Stomach smooth muscle (tissue), 2 donors: Measurements from ENCODE around the gene LRRC45.
"Not testable (repeated sequence)": the region's sequence is repeated elsewhere in the genome, so short reads cannot be mapped to it uniquely, and the experiment has no call there.

Experiments
- H3K27ac ChIP-seq: one replicate; pipeline ENCODE4 v1.7.0; 2013; ENCODE audit warnings: mild to moderate bottlenecking, low read length, inconsistent platforms
- H3K27me3 ChIP-seq, 2 donors: one replicate each; pipeline ENCODE4 v1.7.0; 2013; ENCODE audit warnings: low read length in 2 of 2; ENCODE audit not compliant: insufficient read depth in 2 of 2, control insufficient read depth in 1 of 2
- H3K36me3 ChIP-seq, 2 donors: one replicate each; pipeline ENCODE4 v1.7.0; 2013; ENCODE audit warnings: low read length in 2 of 2; ENCODE audit not compliant: control insufficient read depth in 2 of 2, insufficient read depth in 2 of 2
- H3K4me1 ChIP-seq: one replicate; pipeline ENCODE4 v1.7.0; 2013; ENCODE audit warnings: low read length; ENCODE audit not compliant: control insufficient read depth, insufficient read depth
- H3K4me3 ChIP-seq, 2 donors: one replicate each; pipeline ENCODE4 v1.7.0; 2013; ENCODE audit warnings: low read length in 2 of 2
- H3K9ac ChIP-seq, 2 donors: one replicate each; pipeline ENCODE4 v1.7.0; 2013; ENCODE audit warnings: low read length in 2 of 2, mild to moderate bottlenecking in 1 of 2
- H3K9me3 ChIP-seq, 2 donors: one replicate each; pipeline ENCODE4 v1.7.0; 2013; ENCODE audit warnings: low read length in 2 of 2; ENCODE audit not compliant: control insufficient read depth in 2 of 2
- donor health status: healthy.
- donor health status: Pancreatic carcinoma.

The LRRC45 gene

DNA sequence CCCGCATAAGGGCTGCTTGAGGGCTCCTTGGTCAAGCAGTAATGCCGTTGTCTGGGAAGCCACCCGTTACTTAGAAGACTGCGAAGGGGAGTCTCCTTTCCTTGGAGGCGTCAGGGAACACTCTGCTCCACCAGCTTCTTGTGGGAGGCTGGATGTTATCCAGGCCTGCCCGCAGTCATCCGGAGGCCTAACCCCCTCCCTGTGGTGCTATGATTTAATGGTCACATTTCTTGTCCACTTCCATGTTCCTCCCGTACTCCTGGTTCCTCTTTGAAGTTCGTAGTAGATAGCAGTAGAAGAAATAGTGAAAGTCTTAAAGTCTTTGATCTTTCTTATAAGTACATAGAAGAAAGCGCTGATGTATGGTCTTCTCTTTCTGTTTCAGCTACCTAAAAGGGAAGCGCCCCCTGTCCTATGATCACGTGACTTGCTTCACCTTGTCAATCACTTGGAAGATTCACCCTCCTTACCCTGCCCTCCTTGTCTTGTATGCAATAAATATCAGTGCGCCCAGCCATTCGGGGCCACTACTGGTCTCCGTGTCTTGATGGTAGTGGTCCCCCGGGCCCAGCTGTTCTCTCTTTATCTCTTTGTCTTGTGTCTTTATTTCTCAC, 15.8 kb downstream of the LRRC45 start:
- H3K4me1 ChIP-seq, result peaks cover 25% of the 10 kb centered on the region
- not testable (repeated sequence) for H3K9me3 ChIP-seq, H3K9ac ChIP-seq, H3K4me3 ChIP-seq, H3K36me3 ChIP-seq, H3K27me3 ChIP-seq, H3K27ac ChIP-seq

DNA sequence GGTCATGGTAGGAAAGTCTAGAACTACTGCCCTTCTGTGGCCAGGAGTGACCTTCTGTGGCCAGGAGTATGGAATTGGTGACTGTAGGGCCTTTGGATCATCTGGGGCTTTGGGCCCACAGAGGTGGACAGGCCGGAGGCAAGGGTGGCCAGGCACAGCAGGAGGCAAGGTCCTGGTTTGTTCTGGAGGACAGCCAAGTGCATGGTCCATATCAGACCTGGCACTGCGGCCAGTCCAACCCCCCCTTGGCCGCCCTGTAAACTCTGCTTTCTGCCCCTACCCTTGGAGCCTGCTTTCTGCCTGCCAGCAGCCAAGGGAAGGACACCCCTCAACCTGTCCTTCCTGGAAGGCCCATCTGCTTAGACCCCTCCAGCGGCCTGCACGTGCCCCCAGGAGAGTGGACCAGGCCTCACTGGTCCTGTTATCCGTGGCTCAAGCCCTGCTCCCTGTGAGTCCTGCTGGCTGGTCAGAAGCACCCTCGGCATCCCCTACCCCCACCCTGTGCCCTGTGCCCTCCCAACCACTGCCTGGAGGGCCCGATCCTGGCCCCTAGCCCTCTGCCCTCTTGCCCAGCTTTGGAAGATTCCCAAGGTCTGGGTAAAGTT, 16.7 kb downstream of the LRRC45 start:
- H3K9ac ChIP-seq, result no peak overlapping the region
- no peak overlapping the region for H3K4me3 ChIP-seq
- H3K9me3 ChIP-seq, result no peaks in the 10 kb centered on the region
- H3K36me3 ChIP-seq, result no peaks in the 10 kb centered on the region
- peaks cover 25% of the 10 kb centered on the region for H3K4me1 ChIP-seq
- no peak overlapping the region for H3K27ac ChIP-seq
- no peaks in the 10 kb centered on the region for H3K27me3 ChIP-seq

DNA sequence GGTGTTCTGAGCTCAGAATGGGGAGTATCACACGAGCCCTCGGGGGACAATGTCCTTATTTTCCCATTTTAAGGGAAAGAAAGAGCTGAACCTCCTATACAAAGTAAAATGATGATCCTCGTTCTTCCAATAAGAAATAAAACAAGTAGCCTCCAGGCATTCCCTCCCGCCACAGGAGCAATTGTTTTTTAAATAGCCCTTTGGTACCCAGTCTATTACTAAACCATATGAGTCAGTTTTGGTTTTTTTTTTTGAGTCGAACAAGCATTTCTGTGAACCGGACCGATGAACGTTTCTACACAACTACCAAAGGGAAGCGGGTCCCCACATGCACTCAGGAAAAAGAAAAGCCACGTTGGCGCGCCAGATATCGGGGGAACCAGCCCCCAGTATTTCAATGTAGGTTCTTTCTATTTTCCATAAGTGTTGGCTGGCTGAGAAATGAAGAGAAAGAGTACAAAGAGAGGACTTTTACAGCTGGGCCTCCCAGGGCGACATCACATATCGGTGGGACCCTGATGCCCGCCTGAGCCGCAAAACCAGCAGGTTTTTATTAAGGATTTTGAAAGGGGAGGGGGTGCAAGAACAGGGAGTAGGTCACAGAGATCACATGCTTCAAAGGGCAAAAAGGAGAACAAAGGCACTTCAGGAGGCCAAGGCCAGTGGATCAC, 18.2 kb downstream of the LRRC45 start:
- H3K27ac ChIP-seq, result no peak overlapping the region
- no peaks in the 10 kb centered on the region for H3K9me3 ChIP-seq
- H3K27me3 ChIP-seq, result no peaks in the 10 kb centered on the region
- peaks cover 17% of the 10 kb centered on the region for H3K4me1 ChIP-seq
- H3K36me3 ChIP-seq, result no peaks in the 10 kb centered on the region
- no peak overlapping the region for H3K4me3 ChIP-seq
- no peak overlapping the region for H3K9ac ChIP-seq

DNA sequence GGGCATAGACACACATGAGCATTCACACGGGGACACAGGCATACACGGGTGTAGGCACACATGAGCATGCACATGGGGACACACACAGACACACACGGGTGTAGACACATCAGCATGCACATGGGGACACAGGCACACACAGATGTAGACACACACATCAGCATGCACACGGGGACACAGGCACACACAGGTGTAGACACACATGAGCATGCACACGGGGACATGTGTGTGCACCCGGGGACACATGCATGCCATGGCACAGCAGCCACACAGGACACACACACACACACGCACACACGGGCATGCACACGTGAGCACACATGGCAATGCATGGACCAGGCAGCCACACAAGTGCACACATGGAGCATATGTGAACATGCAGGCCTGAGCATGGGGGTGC, 19.5 kb downstream of the LRRC45 start:
- Histone ChIP-seq H3K4me1 (peaks cover 4% of the 10 kb centered on the region), H3K27ac (no peak overlapping the region), H3K4me3 (no peak overlapping the region), H3K9ac (no peak overlapping the region), H3K9me3 (no peaks in the 10 kb centered on the region), H3K27me3 (no peaks in the 10 kb centered on the region), H3K36me3 (peaks cover 4 to 6% of the 10 kb centered on the region in 2 donors)

DNA sequence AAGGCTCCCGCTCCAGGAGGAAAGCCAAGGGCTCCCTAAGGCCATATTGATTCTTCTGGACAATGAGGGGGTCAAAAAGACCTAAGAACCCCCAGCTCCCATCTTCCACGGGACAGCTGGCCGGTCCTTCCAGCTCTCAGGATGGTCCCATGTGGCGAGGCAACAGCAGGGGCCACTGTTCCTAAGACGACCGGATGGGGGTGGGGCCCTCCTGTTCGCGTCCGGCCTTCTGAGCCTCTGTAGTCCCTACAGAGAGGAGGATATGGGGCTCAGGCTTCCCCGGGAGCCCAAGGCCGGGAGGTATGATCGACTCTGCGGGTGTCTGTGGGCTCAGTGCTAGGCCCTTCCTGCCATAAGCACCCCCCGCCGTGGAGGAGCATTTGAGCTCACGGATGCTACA, 20.4 kb downstream of the LRRC45 start:
- peaks cover 7 to 8% of the 10 kb centered on the region in 2 donors for H3K36me3 ChIP-seq
- H3K9me3 ChIP-seq, result no peaks in the 10 kb centered on the region
- no peak overlapping the region for H3K4me3 ChIP-seq

DNA sequence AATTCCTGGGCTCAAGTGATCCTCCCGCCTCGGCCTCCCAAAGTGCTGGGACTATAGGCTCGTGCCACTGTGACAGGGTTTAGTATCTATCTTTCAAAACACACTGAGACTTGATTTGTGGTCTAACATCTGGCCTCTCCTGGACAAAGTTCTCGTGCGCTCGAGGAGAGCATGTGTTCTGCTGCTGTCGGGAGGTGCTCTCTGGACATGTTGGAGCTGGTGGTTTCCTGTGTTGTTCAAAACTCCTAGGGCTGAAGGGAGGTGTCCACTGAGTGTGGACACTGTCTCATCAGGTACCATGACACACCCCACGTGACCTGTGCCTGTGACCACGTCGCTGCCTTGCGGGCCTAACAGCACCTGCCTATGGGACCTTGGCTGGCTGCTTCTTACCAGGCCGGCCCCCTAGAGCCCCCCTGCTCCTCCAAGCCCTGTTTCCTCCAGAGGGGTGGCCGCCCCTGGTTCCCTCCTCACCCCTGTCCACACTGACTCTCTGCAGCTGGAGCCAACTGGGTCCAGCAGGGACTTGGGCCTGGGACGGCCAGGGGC, 22.9 kb downstream of the LRRC45 start:
- Histone ChIP-seq H3K4me3 (no peak overlapping the region), H3K4me1 (peaks cover 13% of the 10 kb centered on the region), H3K9me3 (no peaks in the 10 kb centered on the region), H3K27me3 (no peaks in the 10 kb centered on the region), H3K27ac (no peak overlapping the region), H3K9ac (no peak overlapping the region), H3K36me3 (peaks cover 7 to 14% of the 10 kb centered on the region in 2 donors)

More for the DNA sequence above, 20.4 kb downstream of the LRRC45 start:
- H3K9ac ChIP-seq, result no peak overlapping the region
- no peaks in the 10 kb centered on the region for H3K4me1 ChIP-seq
- no peak overlapping the region for H3K27ac ChIP-seq
- no peaks in the 10 kb centered on the region for H3K27me3 ChIP-seq

DNA sequence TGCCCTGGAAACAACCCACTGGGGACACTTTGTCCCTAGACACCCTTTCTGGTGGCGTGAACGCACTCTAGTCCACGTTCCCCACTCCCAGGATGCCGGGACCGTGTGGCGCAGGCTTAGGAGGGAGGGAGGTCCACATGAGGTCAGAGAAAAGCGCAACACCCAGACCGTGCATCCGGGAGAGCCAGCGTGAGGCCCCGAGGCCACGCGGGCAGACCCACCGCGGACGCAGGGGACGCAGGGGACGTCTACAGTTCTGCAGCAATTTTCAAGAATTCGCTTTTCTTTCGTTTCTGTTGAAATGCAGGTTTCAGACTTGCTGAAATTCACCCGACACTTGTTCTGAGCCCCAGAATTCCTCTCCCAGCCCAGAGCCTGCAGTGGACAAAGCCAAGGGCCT, 23.8 kb downstream of the LRRC45 start:
- Histone ChIP-seq H3K36me3 (peaks cover 7 to 14% of the 10 kb centered on the region in 2 donors), H3K4me3 (no peak overlapping the region), H3K9me3 (no peaks in the 10 kb centered on the region), H3K4me1 (peaks cover 14% of the 10 kb centered on the region), H3K27ac (no peak overlapping the region), H3K27me3 (no peaks in the 10 kb centered on the region), H3K9ac (no peak overlapping the region)

DNA sequence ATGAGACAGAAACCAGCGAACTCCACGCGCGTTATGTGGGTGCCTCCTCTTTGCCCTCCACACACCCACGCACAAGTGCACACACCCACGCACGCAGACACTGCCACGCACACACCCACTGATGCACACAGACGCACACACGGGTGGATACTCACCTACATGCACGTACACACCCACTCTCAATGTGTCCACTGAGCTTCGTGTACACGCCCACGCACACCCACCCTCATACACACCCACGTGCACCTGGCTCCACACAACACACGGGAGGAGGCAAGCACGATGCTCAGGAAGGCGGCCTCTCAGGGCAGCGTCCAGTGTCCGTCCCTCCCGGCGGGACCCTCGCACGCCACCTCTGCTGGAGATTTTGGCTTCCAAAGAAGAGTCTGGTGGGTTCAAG, 24.3 kb downstream of the LRRC45 start:
- Histone ChIP-seq H3K4me1 (peaks cover 17% of the 10 kb centered on the region), H3K36me3 (peaks cover 7 to 14% of the 10 kb centered on the region in 2 donors), H3K27me3 (no peaks in the 10 kb centered on the region), H3K4me3 (no peak overlapping the region), H3K9ac (no peak overlapping the region), H3K9me3 (no peaks in the 10 kb centered on the region), H3K27ac (no peak overlapping the region)

DNA sequence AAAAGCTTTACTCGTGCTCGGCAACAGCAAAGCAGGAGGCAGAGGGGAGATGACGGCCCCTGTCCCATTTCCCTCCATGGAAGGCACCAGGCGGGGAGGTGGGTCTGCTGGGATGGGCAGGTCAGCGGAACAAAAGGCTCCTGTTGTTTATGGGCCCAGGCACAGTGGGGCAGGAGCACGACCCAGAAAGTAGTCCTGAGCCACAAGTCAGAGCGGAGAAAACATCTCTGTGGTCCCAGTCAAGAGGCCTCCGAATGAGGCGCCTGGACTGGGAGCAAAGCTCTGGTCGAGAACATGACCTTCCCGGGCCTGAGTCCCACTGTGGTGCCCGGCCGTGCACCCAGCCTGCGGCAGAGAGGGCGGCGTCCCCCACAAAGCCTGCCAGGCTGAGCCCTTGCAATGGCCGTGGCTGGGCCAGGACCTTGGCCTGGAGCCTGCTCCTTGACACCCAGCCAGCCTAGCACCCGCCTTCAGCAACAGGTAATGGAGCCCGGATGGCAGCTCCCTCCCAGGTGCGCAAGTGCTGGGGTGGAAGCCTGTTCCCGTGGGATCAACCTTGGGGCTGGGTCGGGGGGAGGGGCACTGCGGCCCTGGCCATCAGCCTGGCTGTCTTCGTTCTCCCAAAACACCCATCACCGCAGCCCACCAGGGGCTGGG, 24.9 kb downstream of the LRRC45 start:
- H3K9me3 ChIP-seq, result no peaks in the 10 kb centered on the region
- no peaks in the 10 kb centered on the region for H3K27me3 ChIP-seq
- no peak overlapping the region for H3K4me3 ChIP-seq
- no peak overlapping the region for H3K9ac ChIP-seq
- H3K4me1 ChIP-seq, result peaks cover 24% of the 10 kb centered on the region
- H3K27ac ChIP-seq, result no peak overlapping the region
- H3K36me3 ChIP-seq, result peaks cover 7 to 14% of the 10 kb centered on the region in 2 donors

DNA sequence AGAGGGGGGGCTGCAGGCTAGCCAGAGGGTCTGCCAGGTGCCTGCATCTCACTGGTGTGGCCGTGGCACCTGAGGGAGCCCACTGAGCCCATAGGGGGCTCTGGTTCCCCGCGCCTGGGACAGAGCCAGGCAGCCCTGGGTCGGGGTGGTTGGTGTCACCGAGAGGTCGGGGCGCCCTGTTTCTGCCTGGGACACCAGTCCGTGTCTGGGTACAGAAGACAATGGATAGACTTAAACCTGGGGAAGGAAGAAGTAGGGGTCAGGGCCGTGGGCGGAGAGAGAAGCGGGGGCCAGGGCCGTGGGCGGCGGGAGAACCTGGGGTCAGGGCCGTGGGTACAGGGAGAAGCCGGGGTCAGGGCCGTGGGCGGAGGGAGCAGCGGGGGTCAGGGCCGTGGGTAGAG, 25.5 kb downstream of the LRRC45 start:
- Histone ChIP-seq H3K9ac (no peak overlapping the region), H3K27ac (no peak overlapping the region), H3K27me3 (no peaks in the 10 kb centered on the region), H3K4me1 (peaks cover 29% of the 10 kb centered on the region), H3K4me3 (no peak overlapping the region), H3K9me3 (no peaks in the 10 kb centered on the region), H3K36me3 (peaks cover 7 to 14% of the 10 kb centered on the region in 2 donors)
